GM20000 (cell line): Measurements from ENCODE around the gene ALOX5AP.

ENCODE experiments used
- DNase-seq: peaks from one replicate; pipeline ENCODE4 v3.0.0; 2012; ENCODE audit warnings: low spot score
- CTCF ChIP-seq: IDR thresholded peaks from 2 replicates; pipeline ENCODE4 v1.5.1; 2012; ENCODE audit warnings: mild to moderate bottlenecking, control low read depth; ENCODE audit errors: extremely low read depth, missing control alignments

The ALOX5AP gene

GRCh38 chr13:30807392-30807791 is 72.0 kb downstream of the ALOX5AP start:
- no peak for DNase-seq
- TF ChIP-seq CTCF: no peak

GRCh38 chr13:30808600-30808999 is 73.3 kb downstream of the ALOX5AP start:
- no peak for TF ChIP-seq CTCF
- no peak for DNase-seq

GRCh38 chr13:30809787-30810186 is 74.4 kb downstream of the ALOX5AP start:
- TF ChIP-seq CTCF: no peak
- no peak for DNase-seq

- DNase-seq: no peak
- TF ChIP-seq CTCF: no peak
Observed at GRCh38 chr13:30810261-30810701, 74.9 kb downstream of the ALOX5AP start.

GRCh38 chr13:30810801-30811200 is 75.5 kb downstream of the ALOX5AP start:
- no peak for TF ChIP-seq CTCF

More at GRCh38 chr13:30810801-30811200, 75.5 kb downstream of the ALOX5AP start:
- DNase-seq: no peak
